Activated naive CD8-positive, alpha-beta T cell (primary cell): ENCODE results near the gene SCARB1.

Experiments used
- H3K27ac Mint-ChIP-seq: one replicate; pipeline ENCODE4 v1.8.0; 2021; ENCODE audit warnings: mixed read lengths
- H3K27me3 Mint-ChIP-seq: one replicate; pipeline ENCODE4 v1.8.0; 2021; ENCODE audit warnings: mixed read lengths
- H3K36me3 Mint-ChIP-seq: one replicate; pipeline ENCODE4 v1.8.0; 2021; ENCODE audit warnings: mixed read lengths
- H3K4me1 Mint-ChIP-seq: one replicate; pipeline ENCODE4 v1.8.0; 2021; ENCODE audit warnings: low read depth, mixed read lengths
- H3K4me3 Mint-ChIP-seq: one replicate; pipeline ENCODE4 v1.8.0; 2021; ENCODE audit warnings: mild to moderate bottlenecking, mixed read lengths
- H3K9me3 Mint-ChIP-seq: one replicate; pipeline ENCODE4 v1.8.0; 2021; ENCODE audit warnings: low read depth, mixed read lengths

Gene SCARB1

DNA sequence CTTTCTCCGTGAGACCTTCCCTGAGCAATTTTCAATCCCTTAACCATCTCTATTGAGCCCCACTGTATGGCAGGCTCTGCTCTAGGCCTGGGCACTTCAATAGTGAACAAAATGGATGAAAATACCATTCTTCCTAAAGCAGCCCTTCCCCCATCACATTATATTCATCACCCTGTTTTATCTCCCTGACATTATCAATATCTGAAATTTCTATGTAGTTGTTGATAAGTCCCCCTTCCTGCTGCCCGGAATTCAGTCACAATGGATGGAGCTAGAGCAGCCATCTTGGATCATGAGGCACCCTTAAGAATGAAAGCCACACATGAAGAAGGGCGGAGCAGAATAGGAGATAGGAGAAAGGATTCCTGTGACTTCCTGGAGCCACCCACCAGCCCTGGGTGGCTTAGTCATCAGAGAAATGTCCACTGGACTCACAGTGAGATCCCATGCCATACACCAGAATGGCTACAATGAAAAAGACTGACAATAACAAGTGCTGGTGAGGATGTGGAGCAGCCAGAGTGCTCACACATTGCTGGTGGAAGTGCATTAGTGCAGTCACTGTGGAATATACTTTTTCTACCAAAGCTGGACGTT, 33.9 kb downstream of the SCARB1 start:
- Mint-ChIP-seq H3K27me3 (no peaks in the 10 kb centered on the region), H3K9me3 (no peaks in the 10 kb centered on the region), H3K4me1 (no peaks in the 10 kb centered on the region), H3K4me3 (no peak overlapping the region), H3K27ac (no peak overlapping the region), H3K36me3 (no peaks in the 10 kb centered on the region)

DNA sequence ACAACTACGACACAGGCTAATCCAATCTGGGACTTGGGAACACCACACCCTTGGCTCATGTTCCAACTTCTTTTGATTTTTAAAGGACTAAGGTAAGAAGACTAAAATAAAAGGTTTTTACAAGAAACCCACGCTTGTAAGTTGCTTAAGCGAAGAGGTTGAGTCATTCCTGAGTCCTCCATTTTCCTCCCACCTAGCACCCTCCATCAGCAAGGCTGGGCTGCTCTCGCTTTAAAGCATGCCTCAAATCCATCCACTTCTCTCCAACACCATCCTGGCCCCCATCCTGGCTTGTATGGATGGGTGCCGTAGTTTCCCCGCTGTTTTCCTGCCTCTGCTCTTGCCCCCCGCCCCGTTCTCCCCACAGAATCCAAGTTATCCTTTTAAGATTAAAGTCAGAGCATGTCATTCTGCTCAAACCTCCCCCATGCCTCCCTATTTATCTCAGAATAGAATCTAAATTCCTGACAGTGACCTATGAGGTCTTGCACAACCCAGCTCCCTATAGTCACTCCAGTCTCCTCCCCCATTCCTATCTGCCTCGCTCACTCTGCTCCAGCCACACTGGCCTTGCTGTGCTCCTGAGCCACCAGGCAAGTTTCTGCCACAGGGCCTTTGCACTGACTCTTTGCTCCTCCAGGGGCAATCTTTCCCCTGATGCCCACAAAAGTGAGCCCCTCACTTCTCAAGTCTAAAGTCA, 34.5 kb downstream of the SCARB1 start:
- H3K36me3 Mint-ChIP-seq, result no peaks in the 10 kb centered on the region

DNA sequence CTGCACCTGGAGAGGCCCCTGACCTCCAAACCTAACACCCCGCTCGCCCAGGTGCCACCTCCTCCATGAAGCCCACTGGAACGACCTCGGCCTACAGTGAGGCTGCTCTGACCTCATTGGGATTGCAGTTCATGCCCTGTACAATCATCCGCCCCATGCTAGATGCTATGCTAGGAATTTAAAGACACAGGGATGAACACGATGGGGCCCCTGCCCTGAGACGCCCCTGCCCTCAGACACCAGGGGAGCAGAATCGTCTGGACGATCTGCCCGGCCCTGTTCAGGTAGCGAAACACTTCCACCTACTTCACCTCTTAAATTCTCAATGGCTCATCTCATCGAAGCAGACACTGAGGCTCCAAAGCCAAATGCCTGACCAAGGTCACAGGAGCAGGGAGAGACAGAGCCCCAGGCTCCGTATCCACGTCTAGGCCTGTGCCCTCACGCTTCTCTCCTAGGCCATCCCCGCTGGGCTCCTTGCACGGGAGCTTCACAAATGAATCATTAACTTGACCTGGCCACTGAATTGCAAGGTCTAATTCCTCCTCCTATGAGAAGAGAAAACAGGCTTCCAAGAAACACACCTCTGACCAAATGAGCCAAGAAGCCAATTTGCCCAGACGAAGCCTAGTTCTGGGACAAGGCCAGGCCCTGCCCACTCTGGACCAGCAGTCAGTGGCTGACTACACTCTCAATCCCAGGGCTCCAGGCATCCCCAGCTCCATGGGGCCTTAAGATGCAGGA, 35.2 kb downstream of the SCARB1 start:
- Mint-ChIP-seq H3K36me3 (no peaks in the 10 kb centered on the region), H3K9me3 (no peaks in the 10 kb centered on the region), H3K4me1 (no peaks in the 10 kb centered on the region), H3K4me3 (no peak overlapping the region), H3K27me3 (no peaks in the 10 kb centered on the region), H3K27ac (no peak overlapping the region)

More for the DNA sequence above, 34.5 kb downstream of the SCARB1 start:
- no peaks in the 10 kb centered on the region for H3K27me3 Mint-ChIP-seq
- H3K4me1 Mint-ChIP-seq, result no peaks in the 10 kb centered on the region
- no peaks in the 10 kb centered on the region for H3K9me3 Mint-ChIP-seq
- H3K4me3 Mint-ChIP-seq, result no peak overlapping the region
- no peak overlapping the region for H3K27ac Mint-ChIP-seq

DNA sequence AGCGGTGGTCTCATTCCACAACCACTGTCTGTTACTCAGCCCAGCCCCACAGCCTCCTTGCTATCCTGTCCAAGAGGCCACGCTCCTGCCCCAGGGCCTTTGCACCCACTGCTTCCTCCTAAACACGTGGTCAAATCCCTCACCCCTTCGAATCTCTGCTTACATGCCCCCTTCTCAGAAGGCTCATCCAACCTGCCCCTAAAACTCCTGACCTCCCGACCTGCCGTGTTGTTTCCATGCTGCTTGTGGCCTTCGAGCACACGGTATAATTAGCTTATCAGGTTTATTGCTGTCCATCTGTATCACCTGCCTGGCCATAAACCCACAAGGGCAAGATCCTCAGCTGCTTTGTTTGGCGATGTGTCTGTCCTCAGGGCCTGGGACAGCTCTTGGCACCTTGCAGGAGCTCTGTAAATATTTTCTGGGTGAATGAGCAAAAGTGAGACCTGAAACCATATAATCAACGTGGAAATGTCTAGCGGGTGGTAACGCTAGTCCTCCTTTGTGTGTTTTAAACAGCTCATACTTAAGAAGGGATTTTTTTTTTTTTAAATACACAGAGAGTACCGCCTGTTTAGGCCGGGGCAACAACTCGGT, 36.0 kb downstream of the SCARB1 start:
- Mint-ChIP-seq H3K27ac (no peak overlapping the region), H3K27me3 (no peaks in the 10 kb centered on the region), H3K36me3 (no peaks in the 10 kb centered on the region), H3K9me3 (no peaks in the 10 kb centered on the region), H3K4me1 (no peaks in the 10 kb centered on the region), H3K4me3 (no peak overlapping the region)

DNA sequence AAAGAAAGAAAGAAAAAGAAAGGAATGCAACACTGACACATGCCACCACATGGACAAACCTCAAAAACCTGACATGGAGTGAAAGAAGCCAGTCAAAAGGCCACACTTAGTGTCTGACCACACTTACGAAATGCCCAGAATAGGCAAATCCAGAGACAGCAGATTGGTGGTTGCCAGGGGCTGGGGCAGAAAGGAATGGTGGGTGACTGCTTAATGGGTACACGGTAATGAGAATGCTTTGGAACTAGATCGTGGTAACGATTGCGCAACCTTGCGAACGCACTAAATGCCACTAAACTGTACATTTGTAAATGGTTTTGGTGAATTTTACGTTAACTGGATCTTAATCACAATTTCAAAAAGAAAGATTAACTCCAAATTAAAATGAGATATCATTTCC, 39.5 kb downstream of the SCARB1 start:
- no peaks in the 10 kb centered on the region for H3K36me3 Mint-ChIP-seq

DNA sequence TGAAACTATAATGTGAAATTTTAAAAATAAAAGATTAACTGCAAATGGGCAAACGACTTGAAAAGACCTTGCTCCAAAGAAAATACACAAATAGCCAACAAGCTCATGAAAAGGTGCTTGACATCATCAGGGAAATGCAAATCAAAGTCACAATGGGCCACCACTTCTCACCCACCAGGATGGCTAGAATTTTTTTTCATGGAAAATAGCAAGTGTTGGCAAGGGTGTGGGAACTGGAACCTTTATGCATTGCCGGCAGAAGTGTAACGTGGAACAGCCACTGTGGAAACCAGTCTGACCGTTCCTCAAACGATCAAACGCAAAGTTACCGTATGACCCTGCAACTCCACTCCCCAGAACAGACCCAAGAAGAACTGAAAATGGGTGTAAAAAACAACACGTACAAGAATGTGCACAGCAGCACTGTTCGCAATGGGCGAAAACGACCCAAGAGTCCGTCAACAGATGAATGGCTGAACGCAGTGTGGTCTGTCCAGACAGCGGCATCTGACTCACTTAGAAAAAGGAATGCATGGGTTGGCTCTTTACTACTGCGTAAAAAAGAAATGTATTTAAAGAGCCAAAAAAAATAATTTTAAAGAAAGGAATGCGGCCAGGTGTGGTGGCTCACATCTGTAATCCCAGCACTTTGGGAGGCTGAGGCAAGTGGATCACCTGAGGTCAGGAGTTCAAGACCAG, 40.2 kb downstream of the SCARB1 start:
- Mint-ChIP-seq H3K27ac (no peak overlapping the region), H3K4me1 (no peaks in the 10 kb centered on the region), H3K4me3 (no peak overlapping the region), H3K9me3 (no peaks in the 10 kb centered on the region), H3K36me3 (no peaks in the 10 kb centered on the region), H3K27me3 (no peaks in the 10 kb centered on the region)

More for the DNA sequence above, 39.5 kb downstream of the SCARB1 start:
- H3K9me3 Mint-ChIP-seq, result no peaks in the 10 kb centered on the region
- no peak overlapping the region for H3K4me3 Mint-ChIP-seq
- H3K4me1 Mint-ChIP-seq, result no peaks in the 10 kb centered on the region
- no peak overlapping the region for H3K27ac Mint-ChIP-seq
- no peaks in the 10 kb centered on the region for H3K27me3 Mint-ChIP-seq

DNA sequence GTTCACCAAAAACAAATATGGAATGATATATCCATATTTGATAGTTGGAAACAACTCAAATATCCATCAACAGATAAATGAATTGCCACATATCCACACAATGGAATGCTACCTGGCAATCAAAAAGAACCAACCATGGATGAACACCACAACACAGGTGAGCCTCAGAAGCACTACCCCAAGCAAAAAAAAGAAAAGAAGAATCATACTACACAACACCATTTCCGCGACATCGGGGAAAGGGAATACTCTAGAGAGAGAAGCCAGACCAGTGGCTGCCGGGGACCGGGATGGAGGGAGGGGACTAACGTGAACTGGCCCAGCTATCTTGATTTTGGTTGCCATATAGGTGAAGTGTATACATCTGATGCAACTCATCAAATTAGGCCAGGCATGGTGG, 41.4 kb downstream of the SCARB1 start:
- H3K9me3 Mint-ChIP-seq, result no peaks in the 10 kb centered on the region
- no peaks in the 10 kb centered on the region for H3K36me3 Mint-ChIP-seq

DNA sequence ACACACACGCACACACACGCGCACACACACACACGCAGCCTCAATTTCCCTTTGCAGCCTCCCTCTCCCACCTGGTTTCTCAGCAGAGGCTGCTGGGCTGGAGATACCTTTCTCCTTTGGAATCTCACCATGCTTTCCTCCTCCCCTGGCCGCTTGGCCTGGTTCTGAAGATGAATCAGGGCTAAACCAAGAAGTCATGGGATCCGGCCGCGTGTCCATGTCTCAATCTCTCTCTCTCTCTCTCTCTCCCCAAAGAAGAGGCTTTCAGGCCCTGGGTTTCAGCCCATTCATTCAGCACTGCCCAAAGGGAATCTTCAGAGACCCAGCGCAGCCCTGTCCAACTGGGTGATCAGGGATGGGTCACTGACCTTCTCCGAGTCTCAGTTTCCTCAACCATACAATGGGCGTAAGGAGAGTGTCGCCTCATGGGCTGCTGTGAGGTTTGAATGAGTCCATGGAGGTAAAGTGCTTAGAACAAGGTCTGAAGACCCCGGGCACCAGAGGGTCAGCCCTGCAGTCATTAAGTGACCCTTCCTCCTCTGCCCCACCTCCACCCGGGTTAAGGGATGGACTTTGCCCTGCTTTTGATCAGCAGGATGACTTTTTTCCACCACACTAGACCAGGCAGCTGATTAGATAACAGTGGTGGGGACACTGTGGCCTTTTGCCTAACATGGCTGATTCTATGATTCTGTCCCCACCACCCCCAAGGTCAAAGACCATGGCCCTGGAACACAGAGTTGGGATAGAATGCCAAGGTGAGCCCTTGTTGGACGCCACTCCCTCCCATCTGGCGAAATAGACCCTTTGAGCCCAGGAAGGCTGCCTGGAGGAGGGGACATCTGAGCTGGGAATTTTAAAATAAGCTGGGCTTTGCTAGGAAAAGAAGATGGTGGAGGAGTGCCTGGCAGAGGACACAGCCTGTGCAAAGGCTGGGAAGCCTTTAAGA, 42.1 kb downstream of the SCARB1 start:
- H3K36me3 Mint-ChIP-seq, result no peaks in the 10 kb centered on the region
- no peak overlapping the region for H3K4me3 Mint-ChIP-seq
- H3K27ac Mint-ChIP-seq, result no peak overlapping the region
- H3K4me1 Mint-ChIP-seq, result no peaks in the 10 kb centered on the region
- H3K9me3 Mint-ChIP-seq, result no peaks in the 10 kb centered on the region
- no peaks in the 10 kb centered on the region for H3K27me3 Mint-ChIP-seq

More for the DNA sequence above, 41.4 kb downstream of the SCARB1 start:
- Mint-ChIP-seq H3K4me3 (no peak overlapping the region), H3K27me3 (no peaks in the 10 kb centered on the region), H3K27ac (no peak overlapping the region), H3K4me1 (no peaks in the 10 kb centered on the region)

DNA sequence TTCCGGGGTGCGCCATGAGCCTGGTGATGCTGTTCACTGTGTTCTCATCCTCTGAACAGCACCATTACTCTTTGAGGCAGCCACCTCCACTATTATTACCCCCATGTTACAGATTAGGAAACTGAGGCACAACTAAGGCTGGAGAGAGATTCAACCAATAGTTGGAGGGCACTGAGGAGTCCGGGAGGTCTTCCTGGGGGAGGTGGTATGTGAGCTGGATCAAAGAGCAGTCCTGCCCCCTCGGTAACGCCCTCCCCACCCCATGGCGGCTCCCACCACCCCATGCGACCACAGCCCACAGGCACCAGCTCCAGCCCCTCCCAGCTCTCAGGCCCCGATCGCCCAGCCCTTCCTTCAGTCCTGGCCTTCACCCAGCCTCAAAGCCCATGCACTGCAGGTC, 43.5 kb downstream of the SCARB1 start:
- Mint-ChIP-seq H3K36me3 (no peaks in the 10 kb centered on the region), H3K9me3 (no peaks in the 10 kb centered on the region), H3K27me3 (no peaks in the 10 kb centered on the region), H3K27ac (no peak overlapping the region), H3K4me1 (no peaks in the 10 kb centered on the region), H3K4me3 (no peak overlapping the region)

DNA sequence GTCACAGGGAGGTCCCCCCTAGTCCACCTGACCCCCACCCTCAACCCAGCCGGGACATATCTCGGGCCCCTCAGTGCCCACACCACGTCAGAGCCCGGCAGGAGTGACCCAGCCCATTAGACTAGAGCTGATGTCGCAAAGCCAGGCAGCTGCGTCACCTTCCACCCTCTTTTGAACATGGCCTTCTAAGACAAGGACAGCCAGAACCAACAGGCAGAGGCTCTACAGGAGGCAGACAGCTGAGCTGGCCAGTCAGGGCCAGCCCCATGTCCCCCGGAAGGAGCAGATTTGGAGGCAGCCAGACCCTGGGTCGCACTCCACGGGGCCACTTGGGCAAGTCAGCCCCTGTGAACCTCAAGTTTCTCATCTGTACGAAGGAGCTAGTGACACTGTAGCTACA, 44.1 kb downstream of the SCARB1 start:
- Mint-ChIP-seq H3K4me1 (no peaks in the 10 kb centered on the region), H3K27ac (no peak overlapping the region), H3K4me3 (no peak overlapping the region), H3K27me3 (no peaks in the 10 kb centered on the region), H3K9me3 (no peaks in the 10 kb centered on the region), H3K36me3 (no peaks in the 10 kb centered on the region)

DNA sequence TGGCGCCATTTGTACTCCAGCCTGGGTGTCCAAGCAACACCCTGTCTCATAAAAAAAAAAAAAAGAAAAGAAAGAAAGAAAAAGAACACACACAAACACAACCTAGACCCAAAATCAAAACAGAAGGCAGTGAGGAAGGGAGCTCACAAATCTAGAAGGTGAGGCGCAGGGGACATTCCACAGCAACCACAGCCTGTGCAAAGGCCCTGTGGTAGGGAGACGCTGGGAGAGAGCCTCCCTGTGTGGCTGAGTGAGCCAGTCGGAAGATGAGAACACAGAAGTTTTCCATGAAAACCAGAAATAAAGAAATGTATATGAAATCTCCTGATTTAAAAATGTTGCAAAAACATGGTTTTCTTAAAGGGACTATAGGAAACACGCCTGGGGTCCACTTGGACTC, 44.6 kb downstream of the SCARB1 start:
- H3K36me3 Mint-ChIP-seq, result no peaks in the 10 kb centered on the region
- H3K27me3 Mint-ChIP-seq, result no peaks in the 10 kb centered on the region
- no peak overlapping the region for H3K27ac Mint-ChIP-seq
- H3K4me3 Mint-ChIP-seq, result no peak overlapping the region
- no peaks in the 10 kb centered on the region for H3K9me3 Mint-ChIP-seq
- no peaks in the 10 kb centered on the region for H3K4me1 Mint-ChIP-seq

DNA sequence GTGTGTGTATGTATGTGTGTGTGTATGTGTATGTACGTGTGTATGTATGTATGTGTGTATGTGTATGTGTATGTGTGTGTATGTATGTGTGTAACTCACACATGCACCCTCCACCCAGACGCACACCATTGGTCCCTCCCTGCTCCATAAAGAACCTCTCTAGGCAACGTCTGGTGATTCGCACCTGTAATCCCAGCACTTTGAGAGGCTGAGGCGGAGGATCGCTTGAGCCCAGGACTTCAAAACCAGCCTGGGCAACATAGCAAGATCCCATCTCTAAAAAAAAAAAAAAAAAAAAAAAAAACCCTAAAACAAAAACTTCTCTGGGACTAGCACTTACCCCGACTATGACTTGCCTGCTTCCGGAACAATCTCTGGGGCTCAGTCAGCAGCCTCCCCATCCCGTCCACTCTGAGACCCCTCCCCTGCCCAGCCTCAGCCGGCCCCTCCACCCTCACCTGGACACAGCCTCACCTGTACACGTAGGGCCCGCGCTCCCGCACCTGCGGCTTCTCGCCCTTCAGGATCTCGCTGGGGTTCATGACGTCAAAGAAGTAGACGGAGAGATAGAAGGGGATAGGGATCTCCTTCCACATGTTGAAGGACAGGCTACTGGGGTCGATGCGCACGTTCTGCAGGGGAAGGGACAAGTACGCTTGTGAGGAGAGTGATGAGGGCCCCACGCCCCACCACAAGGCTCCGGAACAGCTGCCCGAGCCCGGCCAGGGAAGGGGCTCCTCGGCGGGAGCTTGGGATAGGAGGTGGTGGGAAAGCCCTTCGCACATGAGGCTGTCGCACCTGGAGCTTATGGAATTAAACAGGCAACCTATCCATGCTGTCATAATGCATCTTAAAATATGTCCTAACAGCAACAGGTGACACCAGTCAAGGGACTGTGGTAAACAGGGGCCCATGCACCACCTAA, 46.3 kb downstream of the SCARB1 start:
- Mint-ChIP-seq H3K27ac (no peak overlapping the region), H3K36me3 (peaks cover 7% of the 10 kb centered on the region), H3K27me3 (no peaks in the 10 kb centered on the region), H3K9me3 (no peaks in the 10 kb centered on the region), H3K4me3 (no peak overlapping the region), H3K4me1 (no peaks in the 10 kb centered on the region)

DNA sequence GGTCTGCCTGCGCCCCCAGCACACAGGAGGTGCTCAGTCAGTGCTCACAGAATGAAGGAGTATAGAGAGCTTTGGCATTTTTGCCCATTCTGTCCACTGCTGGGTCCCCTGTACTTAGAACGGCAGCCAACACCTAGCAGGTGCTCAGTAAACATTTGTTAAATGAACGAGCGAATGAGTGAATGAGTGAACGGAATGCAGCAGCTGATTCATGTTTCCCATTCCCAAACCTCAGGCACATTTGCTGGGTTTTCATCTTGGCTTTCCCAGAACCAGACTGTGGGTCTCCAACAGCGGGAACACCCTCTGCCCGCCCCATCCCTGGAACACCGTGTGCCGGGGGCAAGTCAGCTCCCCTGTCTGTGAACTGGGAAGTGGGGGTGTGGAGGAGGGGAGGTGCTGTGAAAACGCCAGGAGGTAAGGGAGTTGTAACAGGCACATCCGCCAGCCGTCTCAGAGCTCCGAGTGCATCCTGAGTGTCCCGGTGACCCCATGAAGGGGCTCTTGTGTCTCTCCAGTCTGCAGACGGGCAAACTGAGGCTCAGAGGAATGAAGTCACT, 47.3 kb downstream of the SCARB1 start:
- H3K9me3 Mint-ChIP-seq, result no peaks in the 10 kb centered on the region
- H3K4me3 Mint-ChIP-seq, result no peak overlapping the region
- H3K36me3 Mint-ChIP-seq, result peaks cover 7% of the 10 kb centered on the region
- H3K27me3 Mint-ChIP-seq, result no peaks in the 10 kb centered on the region
- H3K27ac Mint-ChIP-seq, result no peak overlapping the region
- H3K4me1 Mint-ChIP-seq, result no peaks in the 10 kb centered on the region
